Measurements from ENCODE around the gene ZBTB7B.
"Not testable (repeated sequence)": the region's sequence is repeated elsewhere in the genome, so short reads cannot be mapped to it uniquely, and the experiment has no call there.

Gene ZBTB7B

GRCh38 chr1:154968731-154969130 is 33.9 kb upstream of the ZBTB7B start:
- DNase-seq (ENCODE audit: low read depth in 3 of 3, low spot score in 1 of 3) = no peak

DNA sequence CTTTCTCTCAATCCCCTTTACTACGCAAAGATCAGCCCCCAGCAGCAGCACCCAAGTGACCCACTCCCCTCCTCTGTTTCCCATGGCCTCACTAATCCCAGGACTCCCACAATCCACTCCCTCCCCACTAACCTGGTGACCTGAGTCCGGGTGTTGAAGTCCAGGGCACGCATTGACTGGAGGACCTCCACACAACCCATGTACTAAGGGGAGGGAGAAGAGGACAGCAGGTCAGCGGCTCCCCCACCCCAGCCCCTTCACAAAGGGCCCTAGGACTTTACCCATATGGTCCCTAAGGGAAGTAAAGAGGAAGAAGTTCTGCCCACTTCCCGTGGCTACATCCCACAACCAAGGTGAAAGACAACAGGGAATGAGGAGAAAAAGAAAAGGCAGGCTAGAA is 33.4 kb upstream of the ZBTB7B start:
- DNase-seq (ENCODE audit: low read depth in 3 of 3, low spot score in 1 of 3) = no peak

DNA sequence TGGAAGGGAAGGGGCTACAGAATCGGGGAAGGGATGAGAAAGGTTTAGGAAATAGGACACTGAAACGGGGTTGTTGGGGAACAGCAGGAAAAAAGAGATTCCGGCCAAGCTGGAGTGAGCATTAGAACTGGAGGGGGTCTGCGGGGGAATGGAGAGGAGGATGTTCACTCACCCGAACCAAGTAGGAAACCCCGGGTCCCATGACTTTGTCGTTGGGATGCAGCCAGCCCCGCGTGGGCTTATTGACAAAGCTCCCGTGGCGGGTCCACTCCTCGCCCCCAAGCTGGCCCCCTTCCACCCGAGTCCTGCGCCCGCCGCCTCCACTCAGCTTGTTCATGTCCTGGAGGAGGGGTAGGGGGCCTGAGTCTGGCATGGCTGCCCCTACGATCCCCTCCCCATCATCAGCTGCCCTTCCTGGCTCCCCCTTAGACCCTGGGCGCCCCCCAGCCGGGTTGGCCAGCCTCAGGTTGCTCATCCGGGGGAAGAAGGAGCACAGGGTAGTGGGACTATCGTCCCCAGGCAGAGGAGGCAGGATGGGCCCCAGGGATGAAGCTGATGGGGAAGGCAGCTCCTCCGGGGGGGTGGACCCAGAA is 32.6 kb upstream of the ZBTB7B start:
- no peak for DNase-seq (ENCODE audit: low read depth in 3 of 3, low spot score in 1 of 3)

GRCh38 chr1:154970631-154971340 is 31.8 kb upstream of the ZBTB7B start, which contains the start of gene SHC1:
TSS of gene SHC1 (minus strand) at chr1:154970747. CDS start at chr1:154970526, 221 bp downstream.
- peak in 1 of 3 donors; percentile 25 for DNase-seq (ENCODE audit: low read depth in 3 of 3, low spot score in 1 of 3)

DNA sequence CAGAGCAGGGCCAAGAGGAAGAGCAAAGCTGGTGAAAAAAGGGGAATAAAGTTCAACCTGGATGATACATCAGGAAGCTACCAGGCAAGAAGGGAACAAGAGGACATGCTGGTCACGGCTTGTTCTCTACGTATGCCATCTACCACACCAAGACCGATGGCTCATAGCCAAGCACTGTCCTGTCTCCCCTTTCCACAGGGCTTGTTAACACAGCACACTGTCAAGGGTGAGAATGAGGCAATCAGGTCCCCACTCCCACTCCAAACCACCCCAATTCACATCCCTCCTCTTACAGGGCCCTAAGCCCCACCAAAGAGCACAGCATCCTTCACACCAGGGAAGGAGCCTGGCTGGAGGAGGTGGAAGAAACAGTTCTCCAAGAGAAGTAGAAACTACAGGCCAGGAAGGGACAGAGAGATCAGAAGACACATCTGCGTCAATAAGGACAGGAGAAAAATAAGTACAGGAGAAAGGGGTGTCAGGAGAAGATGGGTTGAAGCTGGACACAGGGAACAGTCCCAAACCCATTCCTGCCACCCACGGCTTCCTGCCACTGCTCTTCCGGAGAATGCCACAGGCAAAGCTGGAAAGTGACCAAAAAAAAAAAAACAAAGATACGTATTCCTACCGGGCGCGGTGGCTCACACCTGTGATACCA is 31.1 kb upstream of the ZBTB7B start:
- DNase-seq (ENCODE audit: low read depth in 3 of 3, low spot score in 1 of 3) = no peak

GRCh38 chr1:154972213-154972516 is 30.4 kb upstream of the ZBTB7B start:
- no peak for DNase-seq (ENCODE audit: low read depth in 3 of 3, low spot score in 1 of 3)

DNA sequence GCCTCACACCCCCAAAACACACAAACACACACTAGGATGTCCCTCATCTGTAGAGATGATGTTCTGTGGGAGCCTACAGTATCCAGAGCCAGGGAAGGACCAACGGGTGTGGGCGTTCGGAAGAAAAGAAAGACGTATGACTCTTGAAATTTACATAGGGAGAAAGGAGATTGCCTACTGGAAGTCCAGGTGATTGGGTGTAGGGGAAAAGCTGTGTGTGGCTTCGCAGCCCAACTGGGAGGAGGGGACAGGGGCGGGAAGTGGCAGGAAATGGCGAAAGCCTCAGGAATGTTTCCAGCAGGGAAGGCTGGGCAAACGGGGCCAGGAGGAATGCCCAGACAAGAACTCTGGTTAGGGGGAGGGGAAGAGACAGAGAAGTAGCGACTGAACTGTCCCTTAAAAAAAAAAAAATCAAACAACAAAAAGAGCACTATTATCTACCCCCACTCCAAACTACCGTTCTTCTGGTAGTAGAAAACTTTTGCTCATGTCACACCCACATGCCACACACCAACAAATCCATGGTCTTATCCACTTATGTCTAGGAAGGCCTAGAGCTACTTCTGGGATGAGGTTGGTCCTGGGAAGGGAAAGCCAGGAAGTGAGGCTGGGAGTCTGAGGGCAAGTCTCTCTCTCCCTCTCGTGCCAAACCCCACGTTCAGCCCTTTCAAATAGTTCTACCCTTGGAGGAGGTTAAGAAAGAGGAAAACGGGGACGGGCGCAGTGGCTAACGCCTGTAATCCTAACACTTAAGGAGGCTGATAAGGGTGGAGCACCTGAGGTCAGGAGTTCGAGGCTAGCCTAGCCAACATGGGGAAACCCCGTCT is 29.9 kb upstream of the ZBTB7B start:
- DNase-seq (ENCODE audit: low read depth in 3 of 3, low spot score in 1 of 3) = no peak

GRCh38 chr1:154973344-154974101 is 29.1 kb upstream of the ZBTB7B start:
- peak; percentile 67 to 87 (median 78) for DNase-seq (ENCODE audit: low read depth in 3 of 3, low spot score in 1 of 3)

- DNase-seq (ENCODE audit: low read depth in 3 of 3, low spot score in 1 of 3) = peak; percentile 86 to 93 (median 93)
Measured at GRCh38 chr1:154974102-154974807, 28.3 kb upstream of the ZBTB7B start, which contains the start of gene CKS1B. TSS of gene CKS1B (plus strand) at chr1:154974681. CDS start at chr1:154974746, 65 bp downstream.

GRCh38 chr1:154974808-154975408 is 27.7 kb upstream of the ZBTB7B start:
- peak; percentile 86 to 89 (median 87) for DNase-seq (ENCODE audit: low read depth in 3 of 3, low spot score in 1 of 3)

GRCh38 chr1:154975409-154976059 is 27.1 kb upstream of the ZBTB7B start:
- peak in 1 of 3 donors; percentile 54 for DNase-seq (ENCODE audit: low read depth in 3 of 3, low spot score in 1 of 3)

DNA sequence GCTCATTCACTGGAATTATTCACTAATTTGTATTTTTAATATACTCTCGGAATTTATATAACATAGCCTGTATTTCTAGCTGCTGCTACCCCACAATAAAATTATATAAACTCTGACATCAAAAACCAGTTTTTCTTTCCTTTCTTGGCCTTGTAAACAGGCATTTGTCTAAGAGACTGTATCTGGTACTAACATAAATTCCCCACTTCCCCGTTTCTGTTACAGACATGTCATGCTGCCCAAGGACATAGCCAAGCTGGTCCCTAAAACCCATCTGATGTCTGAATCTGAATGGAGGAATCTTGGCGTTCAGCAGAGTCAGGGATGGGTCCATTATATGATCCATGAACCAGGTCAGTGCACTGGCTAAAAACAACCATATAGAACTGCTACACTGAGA is 24.8 kb upstream of the ZBTB7B start:
- DNase-seq (ENCODE audit: low read depth in 3 of 3, low spot score in 1 of 3) = not testable (repeated sequence)

DNA sequence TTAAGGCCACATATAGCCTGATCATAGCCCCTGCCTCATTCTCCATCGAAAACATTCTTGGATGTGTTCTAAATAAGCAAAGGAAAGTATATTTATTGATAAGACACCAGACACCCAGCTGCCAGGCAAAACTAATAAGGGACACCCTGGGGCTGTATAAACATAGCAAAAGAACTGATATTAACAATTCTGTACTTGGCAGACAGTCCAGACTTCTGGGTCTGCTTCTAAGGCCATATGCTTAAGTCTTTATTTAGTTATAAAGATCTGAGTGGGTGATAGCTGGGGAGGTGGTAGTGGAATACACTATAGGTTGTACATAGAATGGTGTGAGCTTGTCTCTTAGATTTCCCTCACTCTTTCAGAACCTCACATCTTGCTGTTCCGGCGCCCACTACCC is 24.2 kb upstream of the ZBTB7B start:
- no peak for DNase-seq (ENCODE audit: low read depth in 3 of 3, low spot score in 1 of 3)

- DNase-seq (ENCODE audit: low read depth in 3 of 3, low spot score in 1 of 3) = no peak
Measured at GRCh38 chr1:154982341-154982740, 20.3 kb upstream of the ZBTB7B start.

DNA sequence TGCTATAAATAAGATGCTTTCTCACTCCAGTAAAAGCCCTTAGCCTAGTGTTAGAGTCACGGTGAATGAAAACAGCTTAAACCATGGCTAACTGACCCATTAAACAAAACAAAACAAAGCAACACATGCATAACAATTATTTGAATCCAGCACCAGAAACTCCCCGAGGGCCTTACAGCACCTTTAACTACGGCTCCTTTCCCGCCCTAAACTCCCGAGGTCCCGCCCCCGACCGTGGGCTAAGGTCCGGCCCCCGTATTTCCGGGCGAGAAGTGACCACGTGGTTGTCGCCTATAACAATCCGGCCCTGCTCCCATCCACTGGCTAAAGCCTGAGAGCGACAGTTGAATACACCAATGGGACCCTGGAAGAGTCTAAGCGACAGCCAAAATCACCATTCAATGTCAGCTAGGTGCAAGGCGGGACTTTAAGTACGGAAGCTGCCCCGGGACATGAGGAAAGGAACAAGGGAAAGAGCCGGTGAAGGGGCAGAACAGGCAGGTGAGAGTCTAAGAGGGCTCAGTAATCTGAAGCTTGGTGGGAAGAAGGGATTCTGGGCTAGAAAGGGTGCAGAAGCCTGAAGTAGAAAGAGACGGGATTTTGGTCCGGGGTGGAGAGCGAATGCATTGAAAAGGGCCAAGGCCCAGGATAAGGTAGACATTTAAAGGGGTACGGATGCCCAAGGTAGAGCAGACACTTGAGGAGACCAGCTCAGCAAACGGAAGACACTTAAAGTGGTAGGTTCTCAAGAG is 19.5 kb upstream of the ZBTB7B start, which contains the start of gene FLAD1:
TSS of gene FLAD1 (plus strand) at position 448 of the 752 bp plus-strand sequence. CDS start 351 bp downstream, outside the sequence.
- peak; percentile 84 to 92 (median 87) for DNase-seq (ENCODE audit: low read depth in 3 of 3, low spot score in 1 of 3)

GRCh38 chr1:154983776-154984466 is 18.7 kb upstream of the ZBTB7B start:
- DNase-seq (ENCODE audit: low read depth in 3 of 3, low spot score in 1 of 3) = no peak

- DNase-seq (ENCODE audit: low read depth in 3 of 3, low spot score in 1 of 3) = not testable (repeated sequence)
Measured at GRCh38 chr1:154986736-154987135, 15.9 kb upstream of the ZBTB7B start.

GRCh38 chr1:154987326-154987725 is 15.3 kb upstream of the ZBTB7B start:
- DNase-seq (ENCODE audit: low read depth in 3 of 3, low spot score in 1 of 3) = no peak

All from stimulated activated CD4-positive, alpha-beta T cell treated with anti-CD3 and anti-CD28 coated beads, TNF-alpha, amount 100 ng/mL, for 1 hour (primary cell).